H9 (cell line): ENCODE results near the gene SLC25A31. TPM values are rescaled to one million over a fixed set of nuclear protein-coding genes. Genes with fewer than 3 reads are reported as not detected.

Experiments
- DNase-seq: peaks from one replicate; pipeline ENCODE4 v3.0.0-alpha.2; 2017
- H2AFZ ChIP-seq: one replicate; pipeline ENCODE4 v1.6.1; 2013; ENCODE audit warnings: mild to moderate bottlenecking, low read length, control low read depth, moderate library complexity
- H2AK5ac ChIP-seq: 2 replicates; pipeline ENCODE4 v1.6.1; 2013; ENCODE audit warnings: low read length, control low read depth, mixed read lengths; ENCODE audit not compliant: insufficient read length
- H2BK120ac ChIP-seq: one replicate; pipeline ENCODE4 v1.6.1; 2013; ENCODE audit warnings: low read depth, mild to moderate bottlenecking, low read length, control low read depth, inconsistent platforms; ENCODE audit not compliant: poor library complexity, severe bottlenecking
- H2BK12ac ChIP-seq: 2 replicates; pipeline ENCODE4 v1.6.1; 2013; ENCODE audit warnings: low read length, control low read depth, mixed read lengths, low read depth; ENCODE audit not compliant: insufficient read length
- H2BK15ac ChIP-seq: 2 replicates; pipeline ENCODE4 v1.6.1; 2013; ENCODE audit warnings: low read depth, low read length, control low read depth
- H2BK20ac ChIP-seq: one replicate; pipeline ENCODE4 v1.6.1; 2013; ENCODE audit warnings: low read depth, mild to moderate bottlenecking, low read length, control low read depth, inconsistent platforms; ENCODE audit not compliant: poor library complexity, severe bottlenecking
- H2BK5ac ChIP-seq: 2 replicates; pipeline ENCODE4 v1.6.1; 2013; ENCODE audit warnings: low read length, control low read depth, mixed read lengths; ENCODE audit not compliant: insufficient read length
- H3K14ac ChIP-seq: 2 replicates; pipeline ENCODE4 v1.6.1; 2013; ENCODE audit warnings: low read length, control low read depth; ENCODE audit not compliant: insufficient read depth
- H3K18ac ChIP-seq: 2 replicates; pipeline ENCODE4 v1.6.1; 2013; ENCODE audit warnings: low read depth, mild to moderate bottlenecking, mixed read lengths, low read length, control low read depth; ENCODE audit not compliant: insufficient read length
- H3K23ac ChIP-seq: 2 replicates; pipeline ENCODE4 v1.6.1; 2013; ENCODE audit warnings: low read length, control low read depth, mixed read lengths, low read depth; ENCODE audit not compliant: insufficient read length
- H3K23me2 ChIP-seq: 2 replicates; pipeline ENCODE4 v1.6.1; 2013; ENCODE audit warnings: low read depth, mild to moderate bottlenecking, mixed read lengths, low read length, control low read depth; ENCODE audit not compliant: insufficient read length, poor library complexity, severe bottlenecking
- H3K27ac ChIP-seq: 2 replicates; pipeline ENCODE4 v1.5.1; 2013; ENCODE audit warnings: low read length, control low read depth, mixed read lengths, low read depth; ENCODE audit not compliant: insufficient read length
- H3K27me3 ChIP-seq: 2 replicates; pipeline ENCODE4 v1.6.1; 2013; ENCODE audit warnings: low read length, control low read depth, inconsistent platforms; ENCODE audit not compliant: insufficient read depth
- H3K4ac ChIP-seq: 2 replicates; pipeline ENCODE4 v1.6.1; 2013; ENCODE audit warnings: low read depth, mild to moderate bottlenecking, control low read depth, inconsistent platforms, low read length, moderate library complexity
- H3K4me1 ChIP-seq: 2 replicates; pipeline ENCODE4 v1.6.1; 2013; ENCODE audit warnings: low read length, control low read depth, inconsistent platforms; ENCODE audit not compliant: insufficient read depth
- H3K4me2 ChIP-seq: 2 replicates; pipeline ENCODE4 v1.6.1; 2013; ENCODE audit warnings: low read length, control low read depth, mixed read lengths; ENCODE audit not compliant: insufficient read length, insufficient read depth
- H3K56ac ChIP-seq: 2 replicates; pipeline ENCODE4 v1.6.1; 2013; ENCODE audit warnings: low read depth, mild to moderate bottlenecking, mixed read lengths, low read length, control low read depth; ENCODE audit not compliant: insufficient read length
- H3K79me1 ChIP-seq: 2 replicates; pipeline ENCODE4 v1.6.1; 2013; ENCODE audit warnings: low read depth, mild to moderate bottlenecking, moderate library complexity, low read length, control low read depth, inconsistent platforms; ENCODE audit not compliant: insufficient read depth, poor library complexity, severe bottlenecking
- H3K79me2 ChIP-seq: 2 replicates; pipeline ENCODE4 v1.6.1; 2013; ENCODE audit warnings: low read length, control low read depth, inconsistent platforms; ENCODE audit not compliant: insufficient read depth
- H3K9ac ChIP-seq: 2 replicates; pipeline ENCODE4 v1.6.1; 2013; ENCODE audit warnings: low read length, control low read depth, mixed read lengths; ENCODE audit not compliant: insufficient read length; ENCODE audit errors: extremely low read depth
- H3K9me3 ChIP-seq: one replicate; pipeline ENCODE4 v1.6.1; 2013; ENCODE audit warnings: low read depth, low read length, inconsistent platforms; ENCODE audit not compliant: control insufficient read depth
- H3T11ph ChIP-seq: one replicate; pipeline ENCODE4 v1.6.1; 2013; ENCODE audit warnings: mild to moderate bottlenecking, low read length, control low read depth, inconsistent platforms
- H4K20me1 ChIP-seq: one replicate; pipeline ENCODE4 v1.6.1; 2013; ENCODE audit not compliant: control insufficient read depth, insufficient read length, insufficient read depth
- H4K5ac ChIP-seq: 2 replicates; pipeline ENCODE4 v1.6.1; 2013; ENCODE audit warnings: low read depth, mild to moderate bottlenecking, mixed read lengths, low read length, control low read depth; ENCODE audit not compliant: insufficient read length
- H4K8ac ChIP-seq: replicated peaks from 2 replicates; pipeline ENCODE4 v1.6.1; 2013; ENCODE audit warnings: low read length, control low read depth, mixed read lengths, low read depth; ENCODE audit not compliant: insufficient read length
- H4K91ac ChIP-seq: 2 replicates; pipeline ENCODE4 v1.6.1; 2013; ENCODE audit warnings: low read depth, mild to moderate bottlenecking, moderate library complexity, mixed read lengths, low read length, control low read depth; ENCODE audit not compliant: insufficient read length
- H3K27ac Mint-ChIP-seq, 3 experiments: 2 replicates in 2 of 3; 3 replicates in 1 of 3; pipeline ENCODE4 v1.8.0; 2020 to 2021; ENCODE audit warnings: mixed read lengths in 3 of 3, mild to moderate bottlenecking in 1 of 3, moderate library complexity in 1 of 3
- H3K27me3 Mint-ChIP-seq: 2 replicates; pipeline ENCODE4 v1.8.0; 2021; ENCODE audit warnings: low read depth, mild to moderate bottlenecking, moderate library complexity, mixed read lengths
- H3K36me3 Mint-ChIP-seq, 3 experiments: 2 replicates in 2 of 3; 3 replicates in 1 of 3; pipeline ENCODE4 v1.8.0; 2020 to 2021; ENCODE audit warnings: low read depth in 3 of 3, mixed read lengths in 3 of 3; ENCODE audit not compliant: insufficient read depth in 1 of 3
- H3K4me1 Mint-ChIP-seq, 2 experiments: 2 replicates each; pipeline ENCODE4 v1.8.0; 2020; ENCODE audit warnings: mixed read lengths in 2 of 2
- H3K4me3 Mint-ChIP-seq, 2 experiments: 2 replicates in 1 of 2; 3 replicates in 1 of 2; pipeline ENCODE4 v1.8.0; 2020 to 2021; ENCODE audit warnings: mild to moderate bottlenecking in 2 of 2, mixed read lengths in 2 of 2, moderate library complexity in 1 of 2
- H3K9me3 Mint-ChIP-seq, 2 experiments: 2 replicates in 1 of 2; 3 replicates in 1 of 2; pipeline ENCODE4 v1.8.0; 2020; ENCODE audit warnings: mild to moderate bottlenecking in 2 of 2, mixed read lengths in 2 of 2, moderate library complexity in 1 of 2
- WGBS: extraction: QIAGEN DNeasy Blood & Tissue Kit; methylation state at CpG from one replicate; pipeline ENCODE4 v1.1.7; 2013; ENCODE audit warnings: missing lambda C conversion rate, low lambda C conversion rate, mixed read lengths; ENCODE audit not compliant: insufficient read length; ENCODE audit errors: extremely low coverage; 5-methylcytosine and 5-hydroxymethylcytosine counted together
- total RNA-seq: library from RNA; stranded (reverse); gene quantifications from 2 replicates; pipeline ENCODE4 v1.2.1, GENCODE V29; 2021
- TF ChIP-seq, protein P1 (sequence below): fragments of 200-600 bp; sonication (generic); conservative IDR thresholded peaks from 3 replicates; pipeline ENCODE4 v1.8.0; 2021; ENCODE audit warnings: antibody characterized with exemption, mild to moderate bottlenecking

The SLC25A31 gene
- total RNA-seq, 1 experiment from 2014 or later: not detected

DNA sequence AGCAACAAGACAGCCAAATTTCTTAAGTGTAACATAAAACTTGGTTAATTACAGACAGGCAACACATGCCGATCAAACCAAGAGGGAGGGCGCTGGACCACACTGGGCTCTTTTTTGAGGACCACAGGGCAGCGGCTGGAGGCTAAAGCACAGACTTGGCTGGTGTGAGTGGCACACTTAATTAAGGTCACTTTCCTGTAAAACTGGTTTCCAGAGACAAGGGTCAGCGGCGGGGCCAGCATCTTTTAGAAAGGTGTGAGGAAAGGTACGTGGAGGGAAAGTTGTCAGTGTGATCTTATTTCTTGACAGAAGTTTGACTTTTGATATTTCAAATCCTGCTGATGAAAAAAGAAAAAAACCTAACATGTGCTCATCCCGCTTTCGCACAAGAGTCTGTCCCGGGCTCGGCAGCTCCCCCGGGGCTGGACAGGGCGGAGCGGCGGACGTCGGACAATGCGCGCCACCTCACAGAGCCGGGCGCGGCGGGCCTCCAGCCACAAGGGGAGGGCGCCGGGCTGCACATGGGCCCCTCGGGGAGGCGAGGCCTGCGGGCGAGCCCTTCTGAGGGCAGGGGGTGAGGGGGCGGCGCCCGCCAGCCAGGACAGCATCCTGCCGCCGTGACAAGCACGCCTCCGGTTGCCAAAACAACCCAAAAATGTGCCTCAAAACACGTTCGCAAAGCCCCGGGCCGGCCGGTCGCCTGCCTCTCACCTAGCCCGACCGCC is 51.3 kb downstream of the SLC25A31 start:
- Histone ChIP-seq H3K4me1 (no peaks in the 10 kb centered on the region; the same call in 1 of the 2 replicates), H3K23ac (no peak overlapping the region), H4K91ac (no peak overlapping the region), H3T11ph (no peak overlapping the region), H3K4ac (no peak overlapping the region), H2BK15ac (no peak overlapping the region), H3K9me3 (no peaks in the 10 kb centered on the region), H3K18ac (peak overlapping the region; percentile 83), H3K79me2 (no peaks in the 10 kb centered on the region), H2BK120ac (no peak overlapping the region), H4K8ac (no peak overlapping the region), H2BK12ac (no peak overlapping the region), H3K27me3 (peaks cover 7% of the 10 kb centered on the region; the same call in 1 of the 2 replicates), H2BK20ac (no peak overlapping the region), H2BK5ac (no peak overlapping the region), H3K14ac (peak overlapping the region; percentile 68), H3K27ac (no peak overlapping the region), H4K20me1 (no peaks in the 10 kb centered on the region), H3K79me1 (no peaks in the 10 kb centered on the region), H3K4me2 (peak overlapping the region; percentile 89), H4K5ac (no peak overlapping the region), H3K23me2 (peaks cover 10% of the 10 kb centered on the region), H2AFZ (no peak overlapping the region), H3K56ac (no peak overlapping the region), H2AK5ac (no peak overlapping the region), H3K9ac (peak overlapping the region; percentile 16)
- TF ChIP-seq, protein P1, sequence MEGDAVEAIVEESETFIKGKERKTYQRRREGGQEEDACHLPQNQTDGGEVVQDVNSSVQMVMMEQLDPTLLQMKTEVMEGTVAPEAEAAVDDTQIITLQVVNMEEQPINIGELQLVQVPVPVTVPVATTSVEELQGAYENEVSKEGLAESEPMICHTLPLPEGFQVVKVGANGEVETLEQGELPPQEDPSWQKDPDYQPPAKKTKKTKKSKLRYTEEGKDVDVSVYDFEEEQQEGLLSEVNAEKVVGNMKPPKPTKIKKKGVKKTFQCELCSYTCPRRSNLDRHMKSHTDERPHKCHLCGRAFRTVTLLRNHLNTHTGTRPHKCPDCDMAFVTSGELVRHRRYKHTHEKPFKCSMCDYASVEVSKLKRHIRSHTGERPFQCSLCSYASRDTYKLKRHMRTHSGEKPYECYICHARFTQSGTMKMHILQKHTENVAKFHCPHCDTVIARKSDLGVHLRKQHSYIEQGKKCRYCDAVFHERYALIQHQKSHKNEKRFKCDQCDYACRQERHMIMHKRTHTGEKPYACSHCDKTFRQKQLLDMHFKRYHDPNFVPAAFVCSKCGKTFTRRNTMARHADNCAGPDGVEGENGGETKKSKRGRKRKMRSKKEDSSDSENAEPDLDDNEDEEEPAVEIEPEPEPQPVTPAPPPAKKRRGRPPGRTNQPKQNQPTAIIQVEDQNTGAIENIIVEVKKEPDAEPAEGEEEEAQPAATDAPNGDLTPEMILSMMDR: no peak
- Mint-ChIP-seq H3K4me3 (peak overlapping the region; percentile 67 to 78; a peak in 4 of 5 replicates), H3K27me3 (peaks cover 44% of the 10 kb centered on the region), H3K36me3 (peaks cover 0 to 6% (median 0%) of the 10 kb centered on the region in 3 experiments; a peak in 4 of 7 replicates), H3K27ac (no peak overlapping the region; a peak in 1 of 7 replicates), H3K9me3 (peaks cover 0 to 6% of the 10 kb centered on the region in 2 experiments; a peak in 2 of 5 replicates), H3K4me1 (peaks cover 19 to 24% of the 10 kb centered on the region in 2 experiments)
- no CpG with 5 or more reads among the region's 43 CpGs for WGBS
- no peak for DNase-seq
